OCI-LY3 (cell line): Measurements from ENCODE around the gene GLCE.

Source experiments
- H2AFZ ChIP-seq: fragments of 200-600, 300-600 bp; shearing (Covaris generic); 2 replicates; pipeline ENCODE4 v1.6.0; 2014; ENCODE audit warnings: antibody characterized with exemption, low read depth, low read length
- H3K27ac ChIP-seq: fragments of 200-600, 300-600 bp; sonication (generic); 2 replicates; pipeline ENCODE4 v1.5.1; 2014; ENCODE audit warnings: mild to moderate bottlenecking, low read length, moderate library complexity, mixed read lengths
- H3K27me3 ChIP-seq: fragments of 200-600, 300-600 bp; sonication (generic); 2 replicates; pipeline ENCODE4 v1.6.1; 2014; ENCODE audit warnings: low read depth, low read length, mixed read lengths
- H3K36me3 ChIP-seq: fragments of 200-600, 300-600 bp; sonication (generic); replicated peaks from 2 replicates; pipeline ENCODE3; 2014; ENCODE audit warnings: low read depth, low read length, mixed read lengths
- H3K4me1 ChIP-seq: fragments of 300-600, 200-600 bp; sonication (generic); 2 replicates; pipeline ENCODE4 v1.6.1; 2014; ENCODE audit warnings: low read length, mixed read lengths
- H3K4me2 ChIP-seq: fragments of 200-600, 300-600 bp; sonication (generic); 2 replicates; pipeline ENCODE4 v1.6.1; 2014; ENCODE audit warnings: low read length, mixed read lengths
- H3K4me3 ChIP-seq: fragments of 300-600, 200-600 bp; sonication (generic); 2 replicates; pipeline ENCODE4 v1.5.1; 2014; ENCODE audit warnings: antibody characterized with exemption, mild to moderate bottlenecking, low read length, moderate library complexity
- H3K79me2 ChIP-seq: fragments of 300-600, 200-600 bp; shearing (Covaris generic); 2 replicates; pipeline ENCODE4 v1.6.1; 2014; ENCODE audit warnings: mild to moderate bottlenecking, low read length, mixed read lengths
- H3K9ac ChIP-seq: fragments of 300-600, 200-600 bp; shearing (Covaris generic); 2 replicates; pipeline ENCODE4 v1.6.0; 2014; ENCODE audit warnings: mild to moderate bottlenecking, low read length, moderate library complexity
- H3K9me3 ChIP-seq: fragments of 200-600, 300-600 bp; shearing (Covaris generic); 2 replicates; pipeline ENCODE4 v1.6.1; 2014; ENCODE audit warnings: low read length, mixed read lengths; ENCODE audit not compliant: insufficient read depth
- H4K20me1 ChIP-seq: fragments of 200-600, 300-600 bp; sonication (generic); 2 replicates; pipeline ENCODE4 v1.6.1; 2016; ENCODE audit warnings: low read length, mixed read lengths; ENCODE audit not compliant: insufficient read depth
- CTCF ChIP-seq: fragments of 200-600, 300-600 bp; sonication (generic); IDR thresholded peaks from 2 replicates; pipeline ENCODE4 v1.5.1; 2014; ENCODE audit warnings: antibody characterized with exemption, low read length, low read depth
- EZH2phosphoT487 ChIP-seq: fragments of 200-600 bp; shearing (Covaris generic); IDR thresholded peaks from 2 replicates; pipeline ENCODE4 v1.6.1; 2018; ENCODE audit warnings: antibody characterized with exemption, mixed run types, low read depth

Gene GLCE

GRCh38 chr15:69185216-69185615 is 24.8 kb downstream of the GLCE start:
- H3K4me2 ChIP-seq = no peak overlapping the region
- H3K4me1 ChIP-seq = peaks cover 12% of the 10 kb centered on the region
- no peaks in the 10 kb centered on the region for H3K79me2 ChIP-seq
- no peak overlapping the region for H3K4me3 ChIP-seq
- H3K27me3 ChIP-seq = no peaks in the 10 kb centered on the region
- H2AFZ ChIP-seq = no peak overlapping the region
- no peaks in the 10 kb centered on the region for H3K9me3 ChIP-seq
- H3K9ac ChIP-seq = no peak overlapping the region
- no peaks in the 10 kb centered on the region for H4K20me1 ChIP-seq
- no peak for TF ChIP-seq CTCF
- no peak for TF ChIP-seq EZH2phosphoT487
- no peak overlapping the region for H3K27ac ChIP-seq
- no peaks in the 10 kb centered on the region for H3K36me3 ChIP-seq

DNA sequence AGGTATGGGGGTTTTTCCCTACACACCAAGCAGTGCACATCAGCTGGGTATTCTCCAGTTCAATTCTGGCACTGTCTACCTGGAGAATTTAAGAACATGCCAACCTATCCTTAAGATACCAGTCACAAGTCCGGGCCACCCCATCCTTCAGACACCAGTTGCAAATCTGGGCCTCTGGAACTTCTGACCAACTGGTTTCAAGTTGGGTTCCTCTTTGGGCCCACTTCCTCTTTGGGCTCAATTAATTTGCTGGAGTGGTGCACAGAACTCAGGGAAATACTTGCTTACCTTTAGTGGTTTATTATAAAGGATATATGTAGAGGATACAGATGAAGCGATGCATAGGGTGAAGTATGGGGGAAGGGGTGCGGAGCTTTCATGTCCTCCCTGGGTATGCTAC is 25.3 kb downstream of the GLCE start:
- H3K27ac ChIP-seq = no peak overlapping the region
- no peak for TF ChIP-seq CTCF
- no peak for TF ChIP-seq EZH2phosphoT487
- H3K36me3 ChIP-seq = no peaks in the 10 kb centered on the region
- peaks cover 12% of the 10 kb centered on the region for H3K4me1 ChIP-seq
- no peak overlapping the region for H3K4me2 ChIP-seq
- H4K20me1 ChIP-seq = no peaks in the 10 kb centered on the region
- no peak overlapping the region for H3K4me3 ChIP-seq
- no peaks in the 10 kb centered on the region for H3K27me3 ChIP-seq
- H3K79me2 ChIP-seq = no peaks in the 10 kb centered on the region
- H2AFZ ChIP-seq = no peak overlapping the region
- no peak overlapping the region for H3K9ac ChIP-seq
- no peaks in the 10 kb centered on the region for H3K9me3 ChIP-seq

- Histone ChIP-seq H3K9me3 (no peaks in the 10 kb centered on the region), H3K9ac (no peak overlapping the region), H3K27ac (no peak overlapping the region), H3K27me3 (no peaks in the 10 kb centered on the region), H3K4me3 (no peak overlapping the region), H3K79me2 (no peaks in the 10 kb centered on the region), H3K36me3 (no peaks in the 10 kb centered on the region), H3K4me2 (no peak overlapping the region), H4K20me1 (no peaks in the 10 kb centered on the region), H2AFZ (no peak overlapping the region), H3K4me1 (peaks cover 12% of the 10 kb centered on the region)
- TF ChIP-seq CTCF = no peak
- TF ChIP-seq EZH2phosphoT487 = no peak
Measured at GRCh38 chr15:69189157-69189556, 28.7 kb downstream of the GLCE start.

- Histone ChIP-seq H3K4me3 (no peak overlapping the region), H3K9me3 (no peaks in the 10 kb centered on the region), H3K27me3 (no peaks in the 10 kb centered on the region), H3K27ac (no peak overlapping the region), H2AFZ (no peak overlapping the region), H3K79me2 (no peaks in the 10 kb centered on the region), H3K9ac (no peak overlapping the region), H3K4me1 (peaks cover 10% of the 10 kb centered on the region), H3K36me3 (no peaks in the 10 kb centered on the region), H4K20me1 (no peaks in the 10 kb centered on the region), H3K4me2 (no peak overlapping the region)
- no peak for TF ChIP-seq CTCF
Measured at GRCh38 chr15:69190091-69190490, 29.7 kb downstream of the GLCE start.
